HG02571 (cell line): ENCODE measurements around the gene EVX1.

Source experiments
- ATAC-seq: cut with Tn5 transposase; IDR thresholded peaks from one replicate; pipeline ENCODE4 v1.9.1; 2021; ENCODE audit warnings: mild to moderate bottlenecking, moderate library complexity; ENCODE audit not compliant: unreplicated experiment

EVX1 gene

DNA sequence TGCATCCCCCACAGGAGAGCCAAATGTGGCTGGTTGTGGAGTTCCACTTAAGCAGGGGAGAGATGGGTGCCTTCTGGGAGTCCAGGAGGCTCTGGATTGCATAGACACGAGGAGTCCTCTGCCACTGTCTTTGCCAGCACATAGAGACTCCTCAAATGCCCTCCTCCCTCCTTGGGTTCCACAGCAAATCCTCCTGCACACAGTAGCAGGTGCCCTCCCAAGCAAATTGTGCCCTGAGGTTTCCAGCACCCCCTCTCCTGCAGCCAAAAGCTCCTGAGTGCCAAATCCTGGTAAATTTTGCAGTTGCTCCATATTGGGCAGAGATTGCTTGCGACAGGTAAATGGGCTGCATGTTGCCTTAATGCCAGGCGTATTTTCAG lies 5.8 kb downstream of the EVX1 start:
- no peak for ATAC-seq

DNA sequence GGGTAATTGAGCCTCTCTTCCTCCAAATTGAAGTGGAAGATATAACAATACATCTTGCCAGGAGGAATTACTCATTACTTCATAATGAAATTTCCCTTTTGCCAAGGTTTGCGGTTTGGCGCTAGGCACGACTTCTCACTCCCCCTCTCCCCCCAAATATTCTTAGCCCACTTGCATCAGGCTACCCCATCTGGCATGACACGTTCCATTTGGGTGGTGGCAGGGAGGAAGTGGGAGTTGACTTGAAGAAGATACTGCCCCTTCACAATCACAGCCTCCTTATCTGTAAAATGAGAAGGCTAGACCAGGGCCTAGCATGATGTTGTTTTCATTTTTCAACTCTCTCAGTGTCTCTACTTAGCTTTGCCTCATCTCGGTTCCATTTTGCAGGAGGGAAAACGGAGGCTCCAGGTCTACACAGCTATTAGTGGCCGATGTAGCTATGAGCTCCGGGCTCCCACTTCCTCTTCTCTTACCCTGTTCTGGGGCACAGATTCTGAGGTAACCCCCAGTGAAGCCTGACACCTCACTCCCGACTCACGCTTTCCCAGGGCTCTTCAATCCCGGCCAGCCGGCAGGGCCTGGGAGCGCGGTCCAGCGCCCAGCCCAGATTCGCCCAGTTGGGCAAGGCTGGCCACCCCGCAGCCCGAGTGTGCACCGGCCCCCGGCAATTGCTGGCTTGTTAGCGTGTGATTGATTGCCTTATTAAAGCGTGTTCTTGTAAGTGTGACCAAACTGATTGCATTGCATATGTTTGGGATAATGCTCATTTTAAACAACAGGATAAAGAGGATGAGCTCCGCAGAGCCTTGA lies 6.5 kb downstream of the EVX1 start:
- no peak for ATAC-seq

DNA sequence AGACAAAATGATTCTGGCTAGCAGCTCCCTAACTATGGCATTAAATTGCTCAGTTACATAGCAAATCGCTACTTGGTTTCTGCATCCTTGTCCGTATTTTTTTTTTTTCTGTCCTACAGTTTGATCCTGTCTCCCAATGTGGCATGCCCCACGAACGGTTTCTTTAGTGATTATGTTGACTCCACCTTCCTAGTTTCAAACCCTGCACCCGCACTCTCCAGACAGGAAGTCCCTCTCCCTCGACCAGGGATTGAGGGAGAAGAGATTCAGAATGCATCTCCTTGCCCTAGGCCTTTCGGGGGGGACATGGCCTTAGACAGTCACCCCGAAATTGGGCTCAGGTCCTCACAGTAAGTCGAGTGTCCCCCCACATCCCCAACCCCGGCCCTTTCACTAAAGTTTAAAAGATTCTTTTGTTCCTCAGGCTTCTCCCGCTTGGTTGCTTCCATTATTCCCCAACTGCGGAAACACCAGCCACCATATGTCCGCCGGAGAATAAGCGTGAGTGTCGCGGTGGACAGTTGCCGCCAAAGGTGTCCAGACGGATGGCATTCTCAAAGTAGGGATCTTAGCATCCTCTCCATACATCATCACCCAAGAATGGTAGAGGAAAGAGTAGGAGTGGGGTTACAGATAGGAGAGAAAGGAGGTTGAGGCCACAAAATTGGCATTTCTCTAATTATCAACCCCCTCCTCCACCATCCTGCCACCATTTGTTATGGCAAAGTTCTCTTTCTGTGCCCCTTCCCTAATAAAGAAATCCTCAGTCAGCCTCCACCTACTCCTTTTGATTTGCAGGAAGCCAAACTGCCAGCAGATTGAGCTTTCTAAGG lies 7.3 kb downstream of the EVX1 start:
- ATAC-seq = no peak

DNA sequence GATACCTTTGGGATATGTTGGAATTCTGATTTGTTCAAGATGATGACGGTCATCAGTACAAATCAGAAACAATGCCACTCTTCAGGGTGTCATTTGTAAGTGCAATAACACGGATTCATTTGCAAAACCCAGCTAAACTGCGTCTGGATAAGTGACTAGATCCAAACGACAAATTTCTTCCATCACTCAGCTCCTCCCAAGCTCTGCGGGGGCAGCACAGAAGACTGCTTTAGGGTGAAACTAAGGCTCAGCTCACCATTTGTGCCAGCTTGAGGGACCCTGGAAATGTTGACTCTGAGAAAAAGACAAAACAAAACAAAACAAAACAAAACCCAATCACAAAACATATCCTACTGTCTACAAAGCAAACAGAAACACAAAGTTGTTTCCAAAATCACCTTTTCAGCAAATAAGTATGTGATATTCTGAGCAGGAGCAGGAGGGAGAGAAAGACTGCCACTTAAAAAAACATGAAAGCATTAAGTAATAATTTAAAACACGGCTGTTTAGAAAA lies 8.0 kb downstream of the EVX1 start:
- ATAC-seq = no peak

DNA sequence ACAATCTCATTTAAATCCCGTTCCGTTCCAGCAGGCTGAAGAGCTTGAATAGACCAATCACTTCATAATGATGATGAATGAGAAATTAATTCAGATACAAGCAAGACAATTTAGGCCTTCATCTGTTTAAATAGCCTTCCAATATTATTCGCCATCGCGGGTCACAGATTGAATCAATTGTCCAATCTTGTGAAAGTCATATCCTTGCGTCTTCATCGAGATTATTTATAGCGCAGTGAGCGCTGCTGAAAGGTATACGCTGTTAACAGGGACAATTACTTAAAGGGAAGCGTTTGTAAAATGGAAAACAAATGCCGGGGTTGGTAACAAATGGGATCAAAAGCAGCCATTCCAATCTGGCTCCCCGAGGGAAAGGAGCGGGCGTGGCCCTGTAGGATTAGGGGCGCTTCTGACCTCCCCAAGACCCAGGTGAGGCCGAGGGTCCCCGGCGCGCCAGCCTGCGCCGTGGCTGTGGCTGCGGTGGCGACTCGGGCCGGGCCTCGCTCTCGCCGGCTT lies 8.6 kb downstream of the EVX1 start:
- no peak for ATAC-seq

DNA sequence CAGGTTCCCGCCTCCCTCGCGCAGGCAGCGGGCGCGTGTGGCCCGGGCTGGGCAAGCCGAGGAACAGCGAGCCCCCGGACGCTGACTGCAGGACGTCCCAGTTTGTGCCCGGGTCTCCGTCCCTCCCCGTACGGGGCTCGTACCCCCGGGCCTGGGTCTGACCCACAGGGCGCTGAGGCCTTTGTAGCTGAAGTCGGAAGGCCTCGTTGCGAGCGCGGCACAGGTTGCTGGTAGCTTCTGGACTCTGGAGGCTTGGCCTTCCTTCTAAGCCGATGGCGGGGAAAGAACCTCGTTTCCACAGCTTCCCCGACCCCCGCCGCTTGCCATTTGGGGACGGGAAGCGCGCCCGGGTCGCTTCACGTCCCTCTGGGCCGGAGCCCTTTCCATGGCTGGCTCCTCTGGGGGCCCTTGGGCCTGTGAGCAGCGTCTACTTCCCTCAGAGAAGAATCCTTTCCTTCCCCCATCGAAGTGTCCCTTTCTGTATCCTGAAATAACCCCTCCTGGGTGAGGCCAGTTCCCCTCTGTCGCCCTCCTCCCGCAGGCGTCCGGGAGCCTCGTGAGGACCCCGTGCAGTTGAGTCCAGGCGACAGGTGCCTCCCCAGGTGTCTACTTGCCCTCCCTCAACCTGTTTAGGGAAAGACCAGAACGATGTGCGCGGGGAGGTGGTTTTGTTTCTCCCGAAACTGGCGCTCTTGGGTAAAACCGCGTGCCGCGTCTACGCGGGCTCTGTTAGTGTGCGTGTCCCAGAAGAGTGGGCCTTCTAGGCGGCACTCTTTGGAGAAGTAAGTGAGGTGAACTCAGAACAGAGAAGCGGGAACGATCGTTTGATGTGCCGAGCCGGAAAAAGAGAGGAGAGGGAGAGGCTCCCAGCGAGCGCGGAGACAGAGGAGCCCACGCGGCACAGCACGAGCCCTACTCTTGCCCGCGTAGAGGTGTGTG lies 9.3 kb downstream of the EVX1 start:
- no peak for ATAC-seq

DNA sequence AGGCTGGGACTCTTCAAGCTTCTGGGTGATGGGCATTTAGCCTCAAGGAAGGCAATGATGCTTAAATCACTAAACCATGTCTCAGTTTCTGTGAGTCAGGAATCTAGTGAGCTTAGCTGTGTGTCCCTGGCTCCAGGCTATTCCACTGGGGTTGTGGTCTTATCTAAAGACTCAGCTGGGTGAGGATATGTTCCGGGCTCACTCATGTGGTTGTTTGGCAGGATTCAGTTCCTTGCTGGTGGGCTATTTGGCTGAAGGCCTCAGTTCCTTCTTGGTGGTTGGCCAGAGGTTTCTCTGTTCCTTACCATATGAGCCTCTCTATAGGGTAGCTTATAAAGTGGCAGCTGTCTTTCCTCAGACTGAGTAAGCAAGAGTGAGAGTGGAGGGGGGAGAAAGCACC lies 12.0 kb downstream of the EVX1 start:
- no peak for ATAC-seq

DNA sequence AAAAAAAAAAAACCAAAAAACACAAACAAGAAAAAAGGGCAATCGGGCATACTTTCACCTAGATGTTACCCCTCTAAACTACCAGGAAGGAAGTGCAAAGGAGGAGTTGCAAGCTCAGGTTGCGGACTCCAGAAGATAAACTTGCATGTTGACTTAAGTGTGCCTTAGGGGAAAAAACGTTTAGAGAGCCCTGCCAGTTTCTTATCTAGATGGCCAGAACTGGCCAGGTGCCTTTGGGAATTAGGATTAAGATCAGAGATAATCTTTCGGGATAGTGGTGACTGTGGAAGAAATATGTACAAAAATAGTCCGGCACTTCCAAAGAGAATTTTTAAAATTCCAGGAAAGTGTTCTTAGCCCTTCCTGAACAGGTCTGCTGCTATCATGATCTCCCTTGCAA lies 17.6 kb downstream of the EVX1 start:
- no peak for ATAC-seq

DNA sequence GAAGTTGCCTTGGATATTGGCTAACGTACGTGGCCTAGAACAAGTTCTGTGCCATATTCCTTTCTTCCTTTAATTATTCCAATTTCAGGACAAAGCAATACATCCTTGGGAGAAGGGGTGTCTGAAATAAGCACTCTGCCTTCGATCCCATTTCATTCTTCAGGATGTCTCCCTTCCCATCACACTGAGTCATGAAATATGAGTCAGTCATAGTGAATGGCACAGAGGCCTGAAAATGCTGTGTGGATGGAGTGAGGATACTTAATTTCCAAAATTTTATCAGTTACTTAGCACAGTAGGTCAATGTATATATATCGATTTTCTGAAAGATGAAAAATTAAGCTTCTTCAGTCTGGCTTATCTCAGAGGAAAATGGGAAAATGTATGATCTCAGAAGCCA lies 19.5 kb downstream of the EVX1 start:
- no peak for ATAC-seq

DNA sequence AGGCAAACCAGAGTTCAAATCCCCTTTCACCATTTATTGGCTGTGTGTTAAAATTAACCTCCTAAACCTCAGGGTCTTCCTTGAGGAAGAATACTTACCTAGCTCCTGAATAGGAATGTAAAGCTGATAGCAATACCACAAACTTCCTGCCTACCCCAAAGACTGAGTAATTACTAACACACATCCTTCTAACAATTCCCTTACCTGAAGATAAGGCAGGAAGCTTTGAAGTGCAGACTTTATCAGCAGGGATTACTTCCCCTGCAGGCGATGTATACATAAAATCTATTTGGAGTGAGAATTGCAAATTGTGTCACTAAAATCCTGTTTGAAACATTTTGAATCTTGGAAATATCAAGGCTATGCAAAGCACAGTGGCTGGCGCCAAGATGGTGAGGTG lies 21.2 kb downstream of the EVX1 start:
- no peak for ATAC-seq

DNA sequence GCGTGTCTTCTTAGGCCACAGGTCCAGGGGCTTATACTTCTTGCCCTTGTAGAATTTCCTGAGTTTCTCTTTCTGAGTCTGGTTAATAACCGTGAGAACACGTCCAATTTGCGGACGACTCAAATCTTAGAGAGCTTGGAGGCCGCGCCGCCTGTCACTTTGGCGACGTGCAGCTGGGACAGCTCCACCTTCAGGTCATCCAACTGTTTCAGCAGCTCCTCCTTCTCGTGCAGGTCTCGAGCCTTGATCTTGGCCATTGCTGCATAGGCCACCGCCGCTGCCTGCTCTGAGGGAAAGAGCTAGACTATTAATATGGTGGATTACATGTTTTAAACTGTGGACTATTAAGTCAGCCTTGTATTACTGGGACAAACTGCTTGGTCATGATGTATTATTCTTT lies 26.9 kb downstream of the EVX1 start:
- ATAC-seq = no peak

DNA sequence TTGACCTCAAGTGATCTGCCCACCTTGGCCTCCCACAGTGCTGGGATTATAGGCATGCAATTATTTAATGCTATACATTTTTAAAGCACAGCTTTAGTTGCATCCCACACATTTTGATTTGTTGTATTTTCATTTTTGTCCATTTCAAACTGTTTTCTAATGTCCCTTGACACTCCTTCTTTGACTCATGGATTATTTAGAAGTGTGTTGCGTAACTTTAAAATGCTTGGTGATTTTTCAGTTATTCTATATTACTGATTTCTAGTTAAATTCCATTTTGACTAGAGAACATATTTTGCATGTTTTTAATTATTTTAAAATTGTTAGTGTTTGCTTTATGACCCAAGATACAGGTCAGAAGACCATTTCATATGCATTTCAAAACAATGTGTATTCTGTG lies 28.8 kb downstream of the EVX1 start:
- no peak for ATAC-seq

DNA sequence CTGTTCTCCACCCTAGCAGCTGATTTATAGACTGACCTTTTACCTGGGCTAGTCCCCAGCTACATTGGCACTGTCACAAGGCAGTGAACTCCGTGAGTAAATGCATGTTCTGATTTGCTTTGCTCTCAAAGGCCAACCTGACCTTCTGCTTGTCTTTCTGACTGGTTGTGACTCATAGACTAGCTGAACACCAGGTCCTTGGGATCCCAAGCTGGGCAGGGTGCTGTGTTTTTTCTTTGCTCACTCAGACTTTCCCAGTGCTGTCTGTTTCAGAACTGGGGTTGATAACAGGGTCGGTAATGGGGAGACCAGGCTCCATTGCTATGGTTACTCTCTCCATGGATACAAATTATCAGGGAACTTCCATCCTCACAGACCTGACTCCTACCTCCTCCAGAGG lies 35.0 kb downstream of the EVX1 start:
- no peak for ATAC-seq

DNA sequence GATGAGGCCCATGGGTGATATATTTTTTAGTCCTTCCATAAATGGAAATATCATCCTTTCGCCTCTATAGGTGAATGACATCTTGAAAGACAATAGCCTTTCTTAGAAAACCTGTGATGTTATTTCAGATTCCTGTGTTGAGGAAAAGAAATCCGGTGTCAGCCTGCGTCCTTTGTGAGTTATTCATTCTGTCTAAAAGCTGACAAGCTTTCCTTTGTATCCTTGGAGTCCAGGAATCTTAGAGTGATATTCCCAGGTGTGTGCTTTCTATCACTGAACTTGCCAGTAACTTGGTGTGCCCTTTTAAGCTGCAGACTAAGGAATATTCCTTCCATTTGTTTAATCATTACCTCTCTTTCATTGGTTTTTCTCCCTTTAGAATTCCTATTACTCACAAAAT lies 41.0 kb downstream of the EVX1 start:
- ATAC-seq = no peak

DNA sequence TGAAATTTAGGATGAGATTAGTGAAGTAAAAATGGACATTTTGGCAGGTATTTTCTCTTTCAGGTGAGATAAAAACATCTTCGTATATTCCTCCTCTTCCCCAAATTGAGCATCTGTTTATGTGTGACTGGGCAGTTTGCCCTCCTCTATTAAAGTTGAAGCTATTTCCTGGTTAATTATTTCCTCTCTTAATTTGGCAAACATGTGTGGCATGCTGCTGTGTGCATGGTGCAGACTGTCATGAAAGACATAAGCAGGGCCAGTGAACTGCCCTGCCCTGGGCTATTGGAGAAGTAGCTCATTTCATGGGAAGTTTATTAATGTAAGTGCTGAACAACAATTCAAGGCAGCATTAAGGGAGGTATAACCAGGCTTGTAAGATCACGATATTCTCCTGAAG lies 52.6 kb downstream of the EVX1 start:
- ATAC-seq = no peak

DNA sequence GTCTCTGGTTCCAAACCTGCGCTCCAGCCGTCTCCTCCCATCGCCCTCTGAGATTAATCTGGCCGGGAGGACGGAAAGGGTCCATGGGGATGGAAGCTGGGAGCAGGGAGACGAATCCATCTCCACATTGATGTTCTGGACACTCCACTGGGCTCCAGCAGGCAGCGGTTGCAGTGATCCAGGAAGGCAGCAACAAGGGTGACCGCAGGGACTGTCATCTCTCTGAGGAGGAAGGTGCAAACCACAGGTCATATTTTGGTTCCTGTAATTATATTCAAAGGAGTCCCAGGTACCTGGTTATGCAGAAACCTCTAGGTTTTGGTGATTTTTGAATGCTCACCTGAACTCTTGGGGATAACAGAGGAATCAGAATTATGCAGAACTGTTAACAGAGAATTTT lies 54.8 kb downstream of the EVX1 start:
- ATAC-seq = no peak
